WTC11 (cell line): Measurements from ENCODE around the gene FXN. TPM values are rescaled to one million over a fixed set of nuclear protein-coding genes. Genes with fewer than 3 reads are reported as not detected.
"Not testable (repeated sequence)": the region's sequence is repeated elsewhere in the genome, so short reads cannot be mapped to it uniquely, and the experiment has no call there.

ENCODE experiments used
- ATAC-seq: fragments of 200-7000 bp; cut with Tn5 transposase; 2 replicates; pipeline ENCODE4 v1.10.0; 2021; ENCODE audit warnings: mild to moderate bottlenecking, moderate library complexity
- CTCF ChIA-PET: fragments of 300-600 bp; sonication (Branson Sonifier 250); formaldehyde crosslinking; loops from one replicate; lab custom pipeline; 2021; ENCODE audit warnings: antibody characterized with exemption; lab: Charles Lee
- POLR2A ChIA-PET: fragments of 350-600 bp; sonication (Branson Sonifier 250); formaldehyde crosslinking; loops from one replicate; lab custom pipeline; 2021; ENCODE audit warnings: antibody characterized with exemption; lab: Charles Lee
- DNase-seq: peaks from one replicate; pipeline ENCODE4 v3.0.0; 2021; ENCODE audit warnings: low spot score
- H3K27ac Mint-ChIP-seq: 2 replicates; pipeline ENCODE4 v1.8.0; 2021; ENCODE audit warnings: mixed read lengths
- H3K27me3 Mint-ChIP-seq: 2 replicates; pipeline ENCODE4 v1.8.0; 2021; ENCODE audit warnings: low read depth, mild to moderate bottlenecking, moderate library complexity, mixed read lengths
- H3K36me3 Mint-ChIP-seq: 2 replicates; pipeline ENCODE4 v1.8.0; 2021; ENCODE audit warnings: mixed read lengths
- H3K4me1 Mint-ChIP-seq: 2 replicates; pipeline ENCODE4 v1.8.0; 2022; ENCODE audit warnings: mixed read lengths
- H3K4me3 Mint-ChIP-seq: 2 replicates; pipeline ENCODE4 v1.8.0; 2021; ENCODE audit warnings: mild to moderate bottlenecking, moderate library complexity, mixed read lengths
- H3K9me3 Mint-ChIP-seq: 2 replicates; pipeline ENCODE4 v1.8.0; 2021; ENCODE audit warnings: mixed read lengths
- AR ChIP-seq: fragments of 250-450 bp; sonication (Bioruptor Pico); IDR thresholded peaks from 2 replicates; pipeline ENCODE4 v1.9.0; 2021; ENCODE audit warnings: mild to moderate bottlenecking
- ATF3 ChIP-seq: sonication (generic); formaldehyde crosslinking; conservative IDR thresholded peaks from 2 replicates; pipeline ENCODE4 v1.8.1; 2022; ENCODE audit warnings: mild to moderate bottlenecking, missing genetic modification reagents
- CREB1 ChIP-seq: sonication (generic); formaldehyde crosslinking; IDR thresholded peaks from 2 replicates; pipeline ENCODE4 v1.8.0; 2023; ENCODE audit warnings: mild to moderate bottlenecking, missing genetic modification reagents
- E2F4 ChIP-seq: sonication (generic); formaldehyde crosslinking; IDR thresholded peaks from 2 replicates; pipeline ENCODE4 v1.8.1; 2022; ENCODE audit warnings: low read depth, mild to moderate bottlenecking, moderate library complexity, missing genetic modification reagents, borderline replicate concordance
- ELF4 ChIP-seq: sonication (generic); formaldehyde crosslinking; IDR thresholded peaks from 2 replicates; pipeline ENCODE4 v1.8.1; 2022; ENCODE audit warnings: low read depth, mild to moderate bottlenecking, moderate library complexity, missing genetic modification reagents
- GABPB1 ChIP-seq: sonication (generic); formaldehyde crosslinking; IDR thresholded peaks from 2 replicates; pipeline ENCODE4 v1.8.1; 2023; ENCODE audit warnings: mild to moderate bottlenecking, missing genetic modification reagents
- GRHL2 ChIP-seq: fragments of 250-450 bp; sonication (Bioruptor Pico); IDR thresholded peaks from 2 replicates; pipeline ENCODE4 v1.8.0; 2022; ENCODE audit warnings: mild to moderate bottlenecking, moderate library complexity; ENCODE audit not compliant: insufficient replicate concordance, severe bottlenecking
- HMGXB4 ChIP-seq: sonication (generic); formaldehyde crosslinking; IDR thresholded peaks from 2 replicates; pipeline ENCODE4 v1.8.1; 2023; ENCODE audit warnings: mild to moderate bottlenecking, moderate library complexity, missing genetic modification reagents
- IRF2 ChIP-seq: sonication (generic); formaldehyde crosslinking; IDR thresholded peaks from 2 replicates; pipeline ENCODE4 v1.8.0; 2022; ENCODE audit warnings: low read depth, missing genetic modification reagents, borderline replicate concordance
- KAT7 ChIP-seq: sonication (generic); formaldehyde crosslinking; IDR thresholded peaks from 2 replicates; pipeline ENCODE4 v1.8.1; 2023; ENCODE audit warnings: missing genetic modification reagents, mild to moderate bottlenecking, borderline replicate concordance
- MYBL2 ChIP-seq: sonication (generic); formaldehyde crosslinking; IDR thresholded peaks from 2 replicates; pipeline ENCODE4 v1.8.1; 2023; ENCODE audit warnings: mild to moderate bottlenecking, moderate library complexity, missing genetic modification reagents
- NFATC4 ChIP-seq: fragments of 250-450 bp; sonication (Bioruptor Pico); IDR thresholded peaks from 2 replicates; pipeline ENCODE4 v1.9.0; 2021; ENCODE audit warnings: mild to moderate bottlenecking
- NFE2L1 ChIP-seq: sonication (generic); formaldehyde crosslinking; IDR thresholded peaks from 2 replicates; pipeline ENCODE4 v1.8.1; 2023; ENCODE audit warnings: missing genetic modification reagents
- NR2C2 ChIP-seq: sonication (generic); formaldehyde crosslinking; IDR thresholded peaks from 2 replicates; pipeline ENCODE4 v1.8.0; 2022; ENCODE audit warnings: mild to moderate bottlenecking, missing genetic modification reagents
- NR3C1 ChIP-seq: sonication (generic); formaldehyde crosslinking; conservative IDR thresholded peaks from 2 replicates; pipeline ENCODE4 v1.8.1; 2023; ENCODE audit warnings: low read depth, mild to moderate bottlenecking, missing genetic modification reagents
- ZNF263 ChIP-seq: sonication (generic); formaldehyde crosslinking; IDR thresholded peaks from 2 replicates; pipeline ENCODE4 v1.8.1; 2022; ENCODE audit warnings: low read depth, mild to moderate bottlenecking, moderate library complexity, missing genetic modification reagents
- ZSCAN18 ChIP-seq: fragments of 250-450 bp; sonication (Bioruptor Pico); IDR thresholded peaks from 2 replicates; pipeline ENCODE4 v2.1.2; 2022; ENCODE audit warnings: mild to moderate bottlenecking, moderate library complexity
- total RNA-seq: library from RNA; stranded (reverse); gene quantifications from 3 replicates; pipeline ENCODE4 v1.2.3, GENCODE V29; 2021

FXN gene
- total RNA-seq, 1 experiment from 2014 or later: 30.6 TPM

- TF ChIP-seq ATF3 (CRISPR knock-in tag) (no peak), ELF4 (CRISPR knock-in tag) (no peak), HMGXB4 (CRISPR knock-in tag) (no peak), NFE2L1 (CRISPR knock-in tag) (no peak), ZSCAN18 (CRISPR knock-in tag) (no peak), GRHL2 (no peak), E2F4 (no peak), AR (CRISPR knock-in tag) (no peak), IRF2 (no peak), GABPB1 (CRISPR knock-in tag) (no peak)
Observed at GRCh38 chr9:69093471-69094103, 58.0 kb downstream of the FXN start (continued).

- ATAC-seq, H3K4me3 Mint-ChIP-seq, H3K36me3 Mint-ChIP-seq, H3K27me3 Mint-ChIP-seq, H3K9me3 Mint-ChIP-seq, DNase-seq, POLR2A ChIA-PET: not testable (repeated sequence)
- Mint-ChIP-seq H3K27ac (peak overlapping the region; percentile 28; the same call in 1 of the 2 replicates), H3K4me1 (peaks cover 36% of the 10 kb centered on the region)
- CTCF ChIA-PET: interaction anchor here (1.0 kb wide), 1 partner anchor 55 kb away, joined by 3 read pairs; no protein-coding TSS in a partner anchor
Observed at GRCh38 chr9:69094361-69095135, 59.0 kb downstream of the FXN start.

- DNase-seq (no peak), ATAC-seq (no peak)
- Mint-ChIP-seq H3K36me3 (0 out of 2 replicates have a peak, but pooled peaks cover 2% of the 10 kb centered on the region), H3K27ac (no peak overlapping the region), H3K9me3 (0 out of 2 replicates have a peak, but pooled peaks cover 5% of the 10 kb centered on the region), H3K27me3 (no peaks in the 10 kb centered on the region), H3K4me3 (no peak overlapping the region), H3K4me1 (peaks cover 16% of the 10 kb centered on the region)
- TF ChIP-seq ZNF263 (CRISPR knock-in tag) (no peak), CREB1 (CRISPR knock-in tag) (no peak), NR2C2 (CRISPR knock-in tag) (no peak), KAT7 (CRISPR knock-in tag) (no peak), AR (CRISPR knock-in tag) (no peak), NFATC4 (CRISPR knock-in tag) (no peak), NR3C1 (CRISPR knock-in tag) (no peak), MYBL2 (CRISPR knock-in tag) (no peak)
- ChIA-PET CTCF (no interaction called here), POLR2A (interaction anchor here (1.1 kb wide), 1 partner anchor 24 kb away, joined by 3 read pairs; no protein-coding TSS in a partner anchor)
Observed at GRCh38 chr9:69097064-69097463, 61.5 kb downstream of the FXN start.
